ENCODE results near the gene AVPR2. TPM values are rescaled to one million over a fixed set of nuclear protein-coding genes. Genes with fewer than 3 reads are reported as not detected.
A peak's percentile ranks its signal among the peaks of the same experiment; 100 is the strongest.

The AVPR2 gene
- total RNA-seq, 1 donor from 2014 or later = not detected

DNA sequence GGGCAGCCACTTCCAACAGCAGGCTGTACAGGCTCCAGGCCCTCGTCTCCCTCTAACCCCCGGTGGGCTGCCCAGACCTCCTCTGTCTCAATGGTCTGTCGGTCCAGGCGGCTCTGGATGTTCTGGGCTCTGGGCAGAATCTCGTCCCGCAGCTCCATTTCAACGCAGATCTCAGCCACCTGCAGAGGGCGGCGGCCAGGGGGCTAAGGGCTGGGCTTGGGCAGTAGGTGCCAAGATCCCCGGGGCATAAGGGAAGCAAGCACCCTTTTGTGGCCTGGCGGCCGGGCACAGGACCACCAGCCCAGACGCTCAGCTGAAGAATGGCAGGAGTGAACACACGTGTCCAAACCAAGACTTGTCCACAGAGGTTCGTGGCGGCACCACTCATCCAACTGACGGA, 9.2 kb downstream of the AVPR2 start:
- Mint-ChIP-seq H3K27ac (ENCODE audit: unreplicated experiment) (no peak overlapping the region), H3K9me3 (ENCODE audit: unreplicated experiment) (no peaks in the 10 kb centered on the region), H3K4me3 (ENCODE audit: unreplicated experiment) (no peak overlapping the region), H3K36me3 (ENCODE audit: unreplicated experiment) (no peaks in the 10 kb centered on the region), H3K4me1 (ENCODE audit: low read depth, unreplicated experiment) (peaks cover 5% of the 10 kb centered on the region), H3K27me3 (ENCODE audit: unreplicated experiment) (no peaks in the 10 kb centered on the region)
- DNase-seq = no peak
- no peak for TF ChIP-seq CTCF (IDR thresholded peaks at IDR 0.05; ENCODE audit: partially characterized antibody, unreplicated experiment)

GRCh38 chrX:153917869-153918268, 13.4 kb downstream of the AVPR2 start:
- peaks cover 10% of the 10 kb centered on the region for H3K4me1 Mint-ChIP-seq (ENCODE audit: low read depth, unreplicated experiment)
- H3K27me3 Mint-ChIP-seq (ENCODE audit: unreplicated experiment) = peaks cover 3% of the 10 kb centered on the region
- H3K4me3 Mint-ChIP-seq (ENCODE audit: unreplicated experiment) = no peak overlapping the region
- no peak for TF ChIP-seq CTCF (IDR thresholded peaks at IDR 0.05; ENCODE audit: partially characterized antibody, unreplicated experiment)
- peaks cover 3% of the 10 kb centered on the region for H3K9me3 Mint-ChIP-seq (ENCODE audit: unreplicated experiment)
- H3K36me3 Mint-ChIP-seq (ENCODE audit: unreplicated experiment) = no peaks in the 10 kb centered on the region
- no peak overlapping the region for H3K27ac Mint-ChIP-seq (ENCODE audit: unreplicated experiment)
- DNase-seq = no peak

DNA sequence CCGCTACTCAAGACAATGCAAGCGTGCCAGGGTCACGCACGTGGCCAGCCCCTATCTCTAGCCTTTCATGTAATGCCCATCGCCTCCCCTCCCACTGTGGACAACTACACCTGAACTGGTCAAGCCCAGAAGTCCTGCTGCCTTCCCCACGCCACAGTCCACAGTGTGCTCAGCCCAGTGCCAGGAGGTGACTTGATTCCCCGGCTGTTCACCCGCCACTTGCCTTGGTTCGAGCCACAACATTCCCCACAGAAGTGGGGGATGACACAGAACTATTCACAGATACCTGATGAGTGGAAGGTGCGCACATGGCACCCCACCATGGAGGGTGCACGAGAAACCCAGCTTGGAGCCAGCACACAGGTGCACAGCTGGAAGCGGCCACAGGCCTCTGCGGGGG, 14.8 kb downstream of the AVPR2 start:
- Mint-ChIP-seq H3K4me3 (ENCODE audit: unreplicated experiment) (no peak overlapping the region), H3K9me3 (ENCODE audit: unreplicated experiment) (peaks cover 4% of the 10 kb centered on the region), H3K4me1 (ENCODE audit: low read depth, unreplicated experiment) (peaks cover 10% of the 10 kb centered on the region), H3K27me3 (ENCODE audit: unreplicated experiment) (peaks cover 3% of the 10 kb centered on the region), H3K27ac (ENCODE audit: unreplicated experiment) (no peak overlapping the region), H3K36me3 (ENCODE audit: unreplicated experiment) (no peaks in the 10 kb centered on the region)
- no peak for TF ChIP-seq CTCF (IDR thresholded peaks at IDR 0.05; ENCODE audit: partially characterized antibody, unreplicated experiment)
- no peak for DNase-seq

DNA sequence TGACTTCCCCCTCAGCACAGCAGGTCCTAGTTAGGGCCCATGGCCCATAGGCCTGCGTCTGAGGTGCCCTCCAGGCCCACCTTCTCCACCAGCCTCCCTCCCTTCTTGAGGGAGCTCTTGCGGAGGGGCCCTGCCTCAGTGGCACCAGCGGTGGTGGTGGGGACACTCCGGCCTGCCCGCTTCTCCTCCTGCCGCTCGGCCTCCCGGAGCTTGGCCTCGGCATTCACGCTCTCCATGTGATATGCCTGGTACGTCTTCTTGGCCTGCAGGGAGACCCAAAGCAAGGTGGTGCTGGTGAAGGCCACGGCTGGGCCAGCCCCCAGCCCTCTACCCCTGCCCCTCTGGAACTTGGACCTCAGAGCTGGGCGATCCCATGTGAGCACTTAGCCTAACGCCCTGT, 16.1 kb downstream of the AVPR2 start:
- DNase-seq = no peak
- no peak for TF ChIP-seq CTCF (IDR thresholded peaks at IDR 0.05; ENCODE audit: partially characterized antibody, unreplicated experiment)
- peaks cover 3% of the 10 kb centered on the region for H3K27me3 Mint-ChIP-seq (ENCODE audit: unreplicated experiment)
- no peaks in the 10 kb centered on the region for H3K36me3 Mint-ChIP-seq (ENCODE audit: unreplicated experiment)
- H3K27ac Mint-ChIP-seq (ENCODE audit: unreplicated experiment) = no peak overlapping the region
- peaks cover 10% of the 10 kb centered on the region for H3K4me1 Mint-ChIP-seq (ENCODE audit: low read depth, unreplicated experiment)
- no peak overlapping the region for H3K4me3 Mint-ChIP-seq (ENCODE audit: unreplicated experiment)
- H3K9me3 Mint-ChIP-seq (ENCODE audit: unreplicated experiment) = peaks cover 4% of the 10 kb centered on the region

- no peaks in the 10 kb centered on the region for H3K36me3 Mint-ChIP-seq (ENCODE audit: unreplicated experiment)
- TF ChIP-seq CTCF (IDR thresholded peaks at IDR 0.05; ENCODE audit: partially characterized antibody, unreplicated experiment) = no peak
- DNase-seq = no peak
- peak overlapping the region; percentile 38 for H3K4me3 Mint-ChIP-seq (ENCODE audit: unreplicated experiment)
- peak overlapping the region; percentile 55 for H3K27ac Mint-ChIP-seq (ENCODE audit: unreplicated experiment)
- H3K4me1 Mint-ChIP-seq (ENCODE audit: low read depth, unreplicated experiment) = peaks cover 10% of the 10 kb centered on the region
- H3K9me3 Mint-ChIP-seq (ENCODE audit: unreplicated experiment) = peaks cover 4% of the 10 kb centered on the region
- peaks cover 3% of the 10 kb centered on the region for H3K27me3 Mint-ChIP-seq (ENCODE audit: unreplicated experiment)
Measured at GRCh38 chrX:153921070-153921469, 16.6 kb downstream of the AVPR2 start.

Measured in glutamatergic neuron (in vitro differentiated cells).